Esophagus (tissue), 2 donors: ENCODE data around the gene ASTN1. TPM values are rescaled to one million over a fixed set of nuclear protein-coding genes. Genes with fewer than 3 reads are reported as not detected.

Experiments
- H3K27ac ChIP-seq, 2 donors: one replicate each; pipeline ENCODE4 v1.5.1; 2013; ENCODE audit warnings: low read depth in 2 of 2, mild to moderate bottlenecking in 2 of 2, inconsistent platforms in 1 of 2, low read length in 1 of 2, moderate library complexity in 1 of 2
- H3K27me3 ChIP-seq, 2 donors: one replicate each; pipeline ENCODE4 v1.6.1; 2013; ENCODE audit warnings: low read length in 2 of 2, control low read depth in 1 of 2, mild to moderate bottlenecking in 1 of 2; ENCODE audit not compliant: insufficient read depth in 2 of 2, control insufficient read depth in 1 of 2
- H3K36me3 ChIP-seq, 2 donors: one replicate each; pipeline ENCODE4 v1.6.1; 2013; ENCODE audit warnings: low read length in 1 of 2; ENCODE audit not compliant: control insufficient read depth in 2 of 2, insufficient read depth in 2 of 2
- H3K4me1 ChIP-seq, 2 donors: one replicate each; pipeline ENCODE4 v1.6.1; 2013; ENCODE audit warnings: low read length in 1 of 2; ENCODE audit not compliant: control insufficient read depth in 2 of 2, insufficient read depth in 2 of 2
- H3K4me3 ChIP-seq, 2 donors: one replicate each; pipeline ENCODE4 v1.5.1; 2013; ENCODE audit warnings: low read length in 2 of 2, mild to moderate bottlenecking in 2 of 2, low read depth in 1 of 2, moderate library complexity in 1 of 2
- H3K9me3 ChIP-seq, 2 donors: one replicate each; pipeline ENCODE4 v1.6.1; 2013; ENCODE audit warnings: mild to moderate bottlenecking in 2 of 2, low read depth in 1 of 2, low read length in 1 of 2, moderate library complexity in 1 of 2; ENCODE audit not compliant: control insufficient read depth in 2 of 2, insufficient read depth in 1 of 2
- WGBS, 2 donors: extraction: QIAGEN DNeasy Blood & Tissue Kit; methylation state at CpG; one replicate each; pipeline ENCODE4 v1.1.7; 2013; 5-methylcytosine and 5-hydroxymethylcytosine counted together
- polyA plus RNA-seq, 2 donors: library from polyadenylated mRNA; stranded (reverse); fragments of 200-250 nt; gene quantifications; one replicate each; pipeline ENCODE4 v1.2.3, GENCODE V29; 2013
- donor health status: healthy with polysubstance abuse.
- donor health status: Bipolar disorder and iron deficiency.

ASTN1 gene
- polyA plus RNA-seq, 2 donors = 0.02 TPM; not detected in 1

- H3K27me3 ChIP-seq = no peaks in the 10 kb centered on the region
- 70 to 80% methylated on average over 7 of the region's 7 CpGs for WGBS, 2 donors
- no peaks in the 10 kb centered on the region for H3K36me3 ChIP-seq
- no peak overlapping the region for H3K4me3 ChIP-seq
- no peaks in the 10 kb centered on the region for H3K9me3 ChIP-seq
- no peak overlapping the region for H3K27ac ChIP-seq
- no peaks in the 10 kb centered on the region for H3K4me1 ChIP-seq
Measured at GRCh38 chr1:176932114-176933104, 232.1 kb downstream of the ASTN1 start.

GRCh38 chr1:176931526-176931925 lies 233.0 kb downstream of the ASTN1 start:
- no peaks in the 10 kb centered on the region for H3K36me3 ChIP-seq
- no peaks in the 10 kb centered on the region for H3K9me3 ChIP-seq
- no peaks in the 10 kb centered on the region for H3K4me1 ChIP-seq
- 95 to 97% methylated on average over 1 of the region's 1 CpG for WGBS, 2 donors
- no peak overlapping the region for H3K4me3 ChIP-seq
- no peak overlapping the region for H3K27ac ChIP-seq
- no peaks in the 10 kb centered on the region for H3K27me3 ChIP-seq

DNA sequence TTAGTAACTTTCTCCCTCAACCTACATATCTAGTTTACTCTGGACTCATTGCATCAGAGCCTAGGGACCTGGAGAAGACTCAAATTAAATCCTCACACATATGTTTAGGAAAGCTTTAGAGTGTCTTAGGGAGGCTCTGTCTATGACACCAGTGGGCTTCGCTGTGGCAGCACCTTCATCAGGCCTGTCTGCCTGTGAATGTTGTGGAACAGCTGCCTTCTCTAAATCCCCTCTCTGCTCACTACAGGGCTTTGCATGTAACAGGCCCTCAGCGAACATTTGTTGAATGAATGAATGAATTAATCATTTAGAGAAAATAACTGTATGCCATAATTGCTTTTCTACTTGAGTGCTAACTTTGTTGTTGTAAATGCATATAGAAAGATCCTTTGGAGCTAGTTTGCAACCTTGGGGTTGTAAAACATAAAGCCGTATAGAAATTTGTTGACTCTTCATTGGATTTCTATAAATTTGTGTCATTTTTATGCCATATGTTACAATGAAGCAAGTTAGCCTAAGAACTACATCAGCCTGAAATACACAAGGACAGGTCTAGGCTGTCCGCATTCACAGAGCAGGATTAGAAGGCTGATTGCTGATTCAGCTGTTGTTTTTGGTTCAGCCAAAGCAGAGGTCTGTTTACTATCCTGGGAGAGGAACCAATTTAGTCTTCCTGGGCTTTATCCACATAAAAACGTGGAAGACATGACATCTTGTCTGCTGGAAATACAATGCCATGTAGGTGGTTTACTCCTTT lies 238.0 kb downstream of the ASTN1 start:
- H3K4me3 ChIP-seq = no peak overlapping the region
- H3K27ac ChIP-seq = no peak overlapping the region
- 64 to 68% methylated on average over 5 of the region's 5 CpGs for WGBS, 2 donors
- H3K36me3 ChIP-seq = no peaks in the 10 kb centered on the region
- H3K9me3 ChIP-seq = no peaks in the 10 kb centered on the region
- no peaks in the 10 kb centered on the region for H3K4me1 ChIP-seq
- no peaks in the 10 kb centered on the region for H3K27me3 ChIP-seq

DNA sequence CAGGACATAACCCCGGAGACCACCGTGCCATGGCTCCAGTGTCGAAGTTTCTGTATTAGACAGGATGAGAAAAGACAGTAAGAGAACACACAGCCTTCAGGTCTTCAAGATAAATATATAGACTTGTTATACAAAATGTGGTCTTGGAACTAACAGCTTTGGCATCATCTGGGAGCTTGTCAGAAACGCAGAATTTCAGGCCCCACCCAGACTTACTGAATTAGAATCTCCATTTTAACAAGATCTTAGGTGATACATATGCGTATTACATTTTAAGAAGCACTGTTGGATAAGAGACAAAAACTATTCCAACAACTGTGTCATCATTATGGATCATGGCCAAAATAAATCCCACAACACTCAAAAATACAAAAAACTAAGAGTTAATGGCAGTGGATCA lies 239.3 kb downstream of the ASTN1 start:
- Histone ChIP-seq H3K4me1 (no peaks in the 10 kb centered on the region), H3K36me3 (no peaks in the 10 kb centered on the region), H3K9me3 (no peaks in the 10 kb centered on the region), H3K4me3 (no peak overlapping the region), H3K27me3 (no peaks in the 10 kb centered on the region), H3K27ac (no peak overlapping the region)
- WGBS, 2 donors = 80 to 82% methylated on average over 5 of the region's 5 CpGs

DNA sequence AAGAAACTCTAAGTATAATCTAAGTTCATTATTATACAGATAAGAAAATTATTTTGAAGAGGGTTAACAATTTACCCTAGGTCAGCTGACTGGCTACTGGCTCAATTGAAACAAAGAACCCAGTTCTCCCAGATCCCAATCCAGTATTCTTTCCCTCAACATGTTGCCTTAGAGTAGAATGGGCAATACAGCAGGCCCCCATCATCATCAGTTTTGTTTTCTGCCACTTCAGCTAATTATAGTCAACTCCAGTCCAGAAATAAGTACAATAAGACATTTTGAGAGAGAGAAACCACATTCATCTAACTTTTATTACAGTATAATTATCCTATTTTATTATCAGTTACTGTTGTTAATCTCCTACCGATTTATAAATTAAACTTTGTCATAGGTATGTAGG lies 241.2 kb downstream of the ASTN1 start:
- Histone ChIP-seq H3K4me3 (no peak overlapping the region), H3K36me3 (no peaks in the 10 kb centered on the region), H3K4me1 (no peaks in the 10 kb centered on the region), H3K9me3 (no peaks in the 10 kb centered on the region), H3K27ac (no peak overlapping the region), H3K27me3 (no peaks in the 10 kb centered on the region)
- WGBS, 2 donors = 77 to 90% methylated on average over 1 of the region's 1 CpG

DNA sequence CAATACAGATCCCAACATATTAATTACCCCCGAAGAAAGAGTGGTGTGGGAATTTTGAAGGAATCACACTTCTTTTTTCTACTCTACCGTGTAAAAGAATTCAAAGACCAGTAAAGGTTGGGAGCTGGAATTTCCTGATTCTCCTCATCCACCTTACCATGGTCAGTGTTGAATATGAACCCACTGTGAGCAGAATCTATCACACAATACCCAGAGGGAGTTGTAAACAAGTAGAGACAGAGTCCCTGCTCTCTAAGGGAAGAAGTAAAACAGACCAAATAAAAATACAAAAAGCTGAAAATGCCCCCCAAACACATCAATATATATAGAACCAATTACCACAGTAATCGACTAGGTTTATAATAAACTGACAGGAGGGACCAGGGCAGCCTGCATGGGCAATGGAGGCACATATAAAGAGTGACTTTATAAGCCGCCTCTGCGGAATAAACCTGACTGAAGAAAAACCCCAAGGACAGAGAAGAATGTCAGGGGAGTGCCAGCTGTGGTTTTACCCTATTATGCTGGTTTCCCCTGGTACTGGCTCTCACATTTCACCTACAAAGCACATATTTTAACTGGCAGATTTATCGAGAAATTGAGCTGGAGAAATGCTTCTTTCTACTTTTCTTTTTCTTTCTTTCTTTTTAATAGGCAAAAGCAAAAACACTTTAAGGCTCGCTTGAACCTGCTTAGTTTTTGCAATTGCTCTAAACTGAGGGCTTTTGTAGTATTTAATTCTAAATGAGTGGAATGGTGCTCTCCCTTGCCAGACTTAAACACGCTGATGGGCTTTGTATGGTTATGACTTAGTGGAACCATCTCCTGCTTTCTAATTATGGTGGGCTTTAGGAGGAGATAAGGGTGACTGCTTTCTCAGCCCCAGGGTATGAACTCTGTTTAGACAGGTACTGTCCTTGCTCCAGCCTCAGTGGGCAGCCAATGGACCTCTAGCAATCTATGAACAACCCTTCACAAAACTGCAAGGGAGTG lies 244.8 kb downstream of the ASTN1 start:
- Histone ChIP-seq H3K4me1 (no peaks in the 10 kb centered on the region), H3K9me3 (no peaks in the 10 kb centered on the region), H3K27me3 (no peaks in the 10 kb centered on the region), H3K36me3 (no peaks in the 10 kb centered on the region), H3K4me3 (no peak overlapping the region), H3K27ac (no peak overlapping the region)
- WGBS, 2 donors = 56 to 63% methylated on average over 8 of the region's 8 CpGs

- no peaks in the 10 kb centered on the region for H3K9me3 ChIP-seq
- no peaks in the 10 kb centered on the region for H3K27me3 ChIP-seq
- 87% methylated on average over 7 of the region's 7 CpGs for WGBS, 2 donors
- H3K4me3 ChIP-seq = no peak overlapping the region
- H3K27ac ChIP-seq = no peak overlapping the region
- no peaks in the 10 kb centered on the region for H3K4me1 ChIP-seq
- H3K36me3 ChIP-seq = no peaks in the 10 kb centered on the region
Measured at GRCh38 chr1:176905648-176906047, 258.9 kb downstream of the ASTN1 start.

DNA sequence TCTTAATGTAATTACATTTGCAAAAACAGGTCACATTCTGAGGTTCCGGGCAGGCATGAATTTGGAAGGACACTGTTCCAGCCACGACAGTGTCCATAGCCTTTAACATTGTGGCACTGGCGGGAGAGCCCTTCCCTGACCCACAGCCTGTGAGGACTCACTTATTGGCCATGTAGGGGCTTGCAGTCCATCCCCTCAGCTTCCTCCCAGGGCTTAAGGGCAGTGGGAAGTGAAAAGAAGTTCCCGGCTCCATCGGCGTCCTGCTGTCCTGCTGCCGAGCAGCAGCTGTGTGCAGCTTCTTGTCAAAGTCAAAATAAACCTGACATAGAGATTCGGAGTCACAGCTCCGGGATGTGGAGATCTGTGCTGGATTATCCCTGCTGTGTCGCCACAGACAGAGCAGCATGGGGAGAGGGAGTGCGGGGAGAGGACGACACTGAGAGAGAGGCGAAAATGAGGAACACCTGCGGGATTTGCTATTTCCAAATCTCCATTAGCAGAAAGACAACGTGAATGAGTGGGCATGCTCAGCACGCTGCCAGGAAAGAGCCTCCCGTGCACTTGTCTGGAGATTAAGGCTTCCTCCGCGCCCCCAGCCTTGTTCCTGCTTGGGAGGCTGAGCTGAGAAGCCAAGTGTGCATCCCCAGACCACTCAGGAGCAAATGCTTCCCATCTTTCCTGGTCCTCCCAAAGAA lies 260.3 kb downstream of the ASTN1 start:
- no peak overlapping the region for H3K27ac ChIP-seq
- no peaks in the 10 kb centered on the region for H3K36me3 ChIP-seq
- H3K9me3 ChIP-seq = no peaks in the 10 kb centered on the region
- WGBS, 2 donors = 24 to 32% methylated on average over 19 of the region's 19 CpGs
- no peaks in the 10 kb centered on the region for H3K27me3 ChIP-seq
- no peaks in the 10 kb centered on the region for H3K4me1 ChIP-seq
- H3K4me3 ChIP-seq = no peak overlapping the region
